ENCODE measurements around the gene COBLL1. TPM values are rescaled to one million over a fixed set of nuclear protein-coding genes. Genes with fewer than 3 reads are reported as not detected.

Gene COBLL1
- total RNA-seq, 1 experiment from 2014 or later, result 8.0 TPM

DNA sequence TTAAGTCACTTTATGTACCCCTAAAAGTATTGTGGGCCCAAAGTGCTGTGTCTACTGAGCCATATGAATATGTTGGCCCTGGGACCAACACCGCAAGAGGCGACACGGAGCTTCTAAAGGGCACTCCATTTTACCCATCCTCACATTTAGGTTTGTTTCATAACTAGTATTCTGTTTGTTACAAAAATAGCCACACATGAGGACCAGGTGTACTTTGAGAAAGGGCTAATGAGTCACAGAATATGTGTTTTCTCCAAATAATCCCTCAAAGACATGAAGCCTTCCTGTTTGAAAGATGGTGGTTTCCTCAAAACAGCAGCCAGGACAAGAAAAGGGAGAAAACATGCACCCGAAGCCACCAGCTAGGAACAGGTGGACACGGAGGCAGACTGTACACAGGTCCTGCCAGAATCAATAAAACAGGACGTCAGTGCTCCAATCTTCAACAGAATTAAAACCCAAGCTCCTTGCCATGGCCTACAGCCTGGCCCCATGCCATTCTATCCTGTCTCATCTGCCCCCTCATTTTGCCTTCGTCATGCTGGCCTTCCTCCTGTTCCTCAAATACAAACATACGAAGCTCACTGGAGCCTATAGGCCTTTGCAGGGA, 198.6 kb downstream of the COBLL1 start:
- no peak for DNase-seq
- Histone ChIP-seq H3K9me3 (ENCODE audit: insufficient read depth, low read depth) (no peaks in the 10 kb centered on the region), H3F3A (ENCODE audit: insufficient read depth, low read depth) (no peaks in the 10 kb centered on the region), H2AFZ (no peak overlapping the region), H3K27me3 (ENCODE audit: insufficient read depth, low read depth) (no peaks in the 10 kb centered on the region), H3K36me3 (ENCODE audit: low read depth) (no peaks in the 10 kb centered on the region), H3K9me2 (ENCODE audit: insufficient read depth) (no peaks in the 10 kb centered on the region), H3K4me1 (replicated peaks; ENCODE audit: insufficient read depth) (no peaks in the 10 kb centered on the region), H3K4me2 (no peak overlapping the region), H3K4me3 (no peak overlapping the region), H3K79me2 (ENCODE audit: low read depth) (no peaks in the 10 kb centered on the region), H4K20me1 (ENCODE audit: insufficient read depth) (no peaks in the 10 kb centered on the region), H3K27ac (no peak overlapping the region)
- TF ChIP-seq, protein P1, sequence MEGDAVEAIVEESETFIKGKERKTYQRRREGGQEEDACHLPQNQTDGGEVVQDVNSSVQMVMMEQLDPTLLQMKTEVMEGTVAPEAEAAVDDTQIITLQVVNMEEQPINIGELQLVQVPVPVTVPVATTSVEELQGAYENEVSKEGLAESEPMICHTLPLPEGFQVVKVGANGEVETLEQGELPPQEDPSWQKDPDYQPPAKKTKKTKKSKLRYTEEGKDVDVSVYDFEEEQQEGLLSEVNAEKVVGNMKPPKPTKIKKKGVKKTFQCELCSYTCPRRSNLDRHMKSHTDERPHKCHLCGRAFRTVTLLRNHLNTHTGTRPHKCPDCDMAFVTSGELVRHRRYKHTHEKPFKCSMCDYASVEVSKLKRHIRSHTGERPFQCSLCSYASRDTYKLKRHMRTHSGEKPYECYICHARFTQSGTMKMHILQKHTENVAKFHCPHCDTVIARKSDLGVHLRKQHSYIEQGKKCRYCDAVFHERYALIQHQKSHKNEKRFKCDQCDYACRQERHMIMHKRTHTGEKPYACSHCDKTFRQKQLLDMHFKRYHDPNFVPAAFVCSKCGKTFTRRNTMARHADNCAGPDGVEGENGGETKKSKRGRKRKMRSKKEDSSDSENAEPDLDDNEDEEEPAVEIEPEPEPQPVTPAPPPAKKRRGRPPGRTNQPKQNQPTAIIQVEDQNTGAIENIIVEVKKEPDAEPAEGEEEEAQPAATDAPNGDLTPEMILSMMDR (conservative IDR thresholded peaks at IDR 0.05), result no peak
- TF ChIP-seq EZH2 (IDR thresholded peaks at IDR 0.05; ENCODE audit: low read depth), result no peak
- BruUV-seq (replicated peaks), result no TSS peak
- ChIA-PET CTCF (no interaction called here), POLR2A (ENCODE audit: unreplicated experiment) (no interaction called here)
- intact Hi-C loops (cut with micrococcal nuclease; ENCODE audit: unreplicated experiment), result no loop called here

DNA sequence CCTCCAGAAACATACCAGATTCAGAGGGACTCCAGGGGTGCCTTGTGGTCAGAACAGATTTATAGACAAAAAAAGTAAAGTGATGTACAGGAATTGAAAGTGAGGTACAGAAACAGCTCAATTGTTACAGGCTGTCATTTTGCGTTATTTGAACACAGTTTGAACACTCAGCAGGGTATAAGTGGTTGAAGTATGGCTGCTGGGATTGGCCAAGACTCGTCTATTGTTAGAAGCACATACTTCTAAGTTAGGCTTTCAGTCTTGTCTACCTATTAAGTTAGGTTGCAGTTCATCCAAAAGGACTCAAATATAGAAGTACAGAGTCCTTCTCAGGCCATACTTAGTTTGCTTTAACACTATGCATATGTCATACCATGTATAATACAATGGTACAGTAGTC, 199.4 kb downstream of the COBLL1 start:
- H3K9me2 ChIP-seq (ENCODE audit: insufficient read depth), result no peaks in the 10 kb centered on the region
- CTCF ChIA-PET, result no interaction called here
- no peaks in the 10 kb centered on the region for H3K9me3 ChIP-seq (ENCODE audit: insufficient read depth, low read depth)
- H3K79me2 ChIP-seq (ENCODE audit: low read depth), result no peaks in the 10 kb centered on the region
- no peak overlapping the region for H3K4me2 ChIP-seq
- intact Hi-C loops (cut with micrococcal nuclease; ENCODE audit: unreplicated experiment), result no loop called here
- no peaks in the 10 kb centered on the region for H4K20me1 ChIP-seq (ENCODE audit: insufficient read depth)
- no peak overlapping the region for H3K27ac ChIP-seq
- no peaks in the 10 kb centered on the region for H3K36me3 ChIP-seq (ENCODE audit: low read depth)
- no peak overlapping the region for H2AFZ ChIP-seq
- H3K27me3 ChIP-seq (ENCODE audit: insufficient read depth, low read depth), result no peaks in the 10 kb centered on the region
- no peaks in the 10 kb centered on the region for H3F3A ChIP-seq (ENCODE audit: insufficient read depth, low read depth)
- no peak for TF ChIP-seq EZH2 (IDR thresholded peaks at IDR 0.05; ENCODE audit: low read depth)
- TF ChIP-seq, protein P1 (conservative IDR thresholded peaks at IDR 0.05), result no peak
- H3K4me1 ChIP-seq (replicated peaks; ENCODE audit: insufficient read depth), result no peaks in the 10 kb centered on the region
- BruUV-seq (replicated peaks), result no TSS peak
- no peak overlapping the region for H3K4me3 ChIP-seq
- POLR2A ChIA-PET (ENCODE audit: unreplicated experiment), result no interaction called here
- DNase-seq, result no peak

Other genes starting within 250 kb of the COBLL1 start
- 2.8 and 3.4 TPM in 2 replicates for gene GRB14, start 220.3 kb downstream of the COBLL1 start, total RNA-seq (2021)
- not detected in 2 replicates for gene SLC38A11, start 113.7 kb upstream of the COBLL1 start, total RNA-seq (2021)